GM18499 (cell line): ENCODE results near the gene DGKA.
"Not testable (repeated sequence)": the region's sequence is repeated elsewhere in the genome, so short reads cannot be mapped to it uniquely, and the experiment has no call there.

ENCODE experiments used
- ATAC-seq: cut with Tn5 transposase; IDR thresholded peaks from one replicate; pipeline ENCODE4 v1.9.1; 2021; ENCODE audit warnings: moderate number of reproducible peaks; ENCODE audit not compliant: insufficient read depth, unreplicated experiment

DGKA gene

DNA sequence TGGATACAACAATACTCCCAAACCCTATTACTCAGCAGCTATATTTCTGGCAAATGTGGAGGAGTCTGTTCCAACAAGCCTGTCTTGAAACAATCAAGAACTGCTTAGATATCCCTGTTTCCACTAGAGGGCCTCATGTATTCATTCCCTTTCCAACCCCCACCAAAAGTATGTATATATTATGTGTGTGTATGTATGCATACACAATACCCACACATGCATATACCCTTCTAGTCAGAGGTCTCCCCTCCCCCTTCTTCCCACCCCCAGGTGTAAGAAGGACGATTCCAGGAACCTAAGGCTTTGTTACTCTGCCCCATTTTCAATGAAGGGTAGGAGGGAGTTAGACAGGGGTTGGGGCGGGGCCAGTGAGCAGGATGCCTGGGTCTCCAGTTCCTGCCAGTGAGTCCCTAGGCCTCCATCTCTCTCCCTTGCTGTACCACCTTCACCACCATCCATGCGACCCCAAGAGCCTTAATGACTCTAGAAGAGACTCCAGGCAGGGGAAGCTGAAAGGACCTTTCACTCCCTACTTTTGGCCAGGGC, at the start of gene DGKA:
Gene DGKA, plus strand, starts transcription at position 392 of the 546 bp plus-strand sequence. CDS start 5,342 bp downstream, outside the sequence.
- ATAC-seq, result no peak

DNA sequence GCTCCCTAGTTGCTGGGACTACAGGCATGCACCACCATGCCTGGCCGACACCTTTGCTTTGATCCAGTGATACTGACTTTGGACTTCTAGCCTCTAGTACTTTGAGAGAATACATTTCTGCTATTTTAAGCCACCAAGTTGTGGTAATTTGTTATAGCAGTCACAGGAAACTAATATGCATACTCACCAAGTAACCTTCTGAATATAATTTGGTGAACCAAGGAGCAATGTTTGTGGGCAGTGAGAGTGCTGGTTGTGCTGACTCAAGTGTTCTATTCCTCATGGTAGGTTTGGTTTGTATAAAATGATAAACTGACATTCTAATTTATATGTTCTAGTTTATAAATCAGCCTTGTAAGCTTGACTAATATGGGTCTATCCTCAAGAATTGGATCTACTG, 45.8 kb upstream of the DGKA start:
- ATAC-seq, result no peak

DNA sequence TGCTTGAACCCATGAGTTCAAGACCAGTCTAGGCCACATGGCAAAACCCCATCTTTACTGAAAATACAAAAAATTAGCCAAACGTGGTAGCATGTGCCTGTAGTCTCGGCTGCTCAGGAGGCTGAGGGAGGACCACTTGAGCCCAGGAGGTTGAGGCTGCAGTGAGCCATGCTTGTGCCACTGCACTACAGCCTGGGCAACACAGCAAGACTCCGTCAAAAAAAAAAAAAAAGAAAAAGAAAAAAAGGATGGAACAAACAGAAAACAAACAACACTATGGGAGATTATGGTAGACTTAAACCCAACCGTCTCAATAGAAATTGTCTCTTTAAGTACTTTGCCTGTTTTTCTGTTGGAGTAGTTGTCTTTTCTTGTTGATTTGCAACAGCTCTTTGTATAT, 39.7 kb upstream of the DGKA start:
- no peak for ATAC-seq

DNA sequence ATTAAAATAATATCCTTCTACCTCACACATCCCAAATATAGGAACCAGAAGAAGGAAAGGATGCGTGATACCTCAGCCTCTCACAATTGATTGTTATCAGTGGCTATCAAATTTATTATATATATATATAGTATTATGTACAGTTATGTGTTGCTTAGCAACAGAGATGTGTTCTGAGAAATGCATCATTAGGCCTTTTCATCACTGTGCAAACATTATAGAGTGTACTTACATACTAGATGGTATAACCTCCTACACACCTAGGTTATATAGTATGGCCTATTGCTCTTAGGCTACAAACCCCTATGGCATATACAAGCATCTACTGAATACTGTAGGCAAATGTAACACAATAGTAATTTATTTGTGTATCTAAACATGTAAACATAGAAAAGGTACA, 37.2 kb upstream of the DGKA start:
- ATAC-seq, result no peak

DNA sequence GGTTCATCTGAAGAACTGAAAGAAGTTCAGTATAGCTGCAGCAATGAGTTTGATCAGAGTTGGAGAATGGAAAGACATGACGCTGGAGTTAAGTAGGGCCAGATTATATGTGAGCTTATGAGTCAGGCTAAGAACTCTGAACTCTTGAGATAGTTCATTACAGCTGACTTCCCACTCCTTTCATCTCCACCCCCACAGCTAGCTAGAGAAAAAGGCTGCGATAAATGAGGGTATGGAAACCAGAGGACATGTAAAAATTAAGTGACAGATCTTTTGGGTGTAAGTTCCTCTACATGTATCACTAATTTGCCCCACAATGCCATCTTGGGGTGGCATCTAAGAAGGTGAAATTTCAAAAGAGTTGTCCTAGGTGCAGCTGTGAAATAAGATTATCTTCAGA, 31.9 kb upstream of the DGKA start:
- no peak for ATAC-seq

DNA sequence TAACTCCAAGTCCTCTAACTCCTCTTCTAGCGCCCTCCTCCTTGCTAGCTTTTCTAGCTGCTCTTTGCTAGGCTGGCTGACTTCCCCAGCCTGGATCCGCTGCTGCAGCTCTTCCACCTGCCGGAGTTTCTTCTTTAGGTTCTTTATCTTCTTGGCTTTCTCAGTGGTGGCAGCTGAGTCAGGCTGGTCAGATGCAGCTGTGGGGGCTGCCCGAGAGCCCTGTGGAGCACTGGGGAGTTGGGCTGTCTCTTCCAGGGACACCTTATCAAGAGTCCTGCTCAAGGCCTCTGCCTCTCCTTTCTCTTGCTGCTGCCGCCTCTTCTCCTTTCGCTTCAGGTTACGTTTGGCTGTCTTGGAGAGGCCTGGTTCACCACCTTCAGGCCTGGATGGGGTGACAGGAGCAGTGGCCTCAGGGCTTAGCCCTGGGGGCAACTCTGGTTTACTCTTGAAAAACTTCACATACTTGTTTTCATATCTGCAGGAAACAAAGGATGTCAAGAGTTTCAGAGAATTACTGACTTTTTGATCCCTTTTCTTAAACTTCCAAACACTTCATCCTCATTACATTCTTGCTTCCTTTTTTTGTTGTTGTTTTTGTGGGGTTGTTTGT, 29.0 kb upstream of the DGKA start:
- no peak for ATAC-seq

DNA sequence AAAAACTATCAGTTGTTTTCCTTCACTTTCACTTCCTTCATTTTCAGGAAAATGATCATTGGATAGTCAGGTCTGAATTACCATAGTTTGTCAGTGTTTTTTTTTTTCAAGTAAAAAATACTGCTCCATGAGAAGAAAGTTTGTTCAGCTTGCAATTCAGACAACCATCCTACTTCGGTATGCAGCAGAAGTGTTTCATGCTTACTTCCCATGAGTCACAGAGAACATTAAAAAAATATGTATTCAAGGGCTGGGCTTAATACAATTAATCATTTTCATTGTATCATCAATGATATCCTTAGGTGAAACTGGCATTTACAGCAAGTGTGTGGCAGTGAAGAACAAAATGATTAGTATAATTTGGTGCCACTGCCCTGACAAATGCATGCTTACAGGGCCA, 24.9 kb upstream of the DGKA start:
- no peak for ATAC-seq

DNA sequence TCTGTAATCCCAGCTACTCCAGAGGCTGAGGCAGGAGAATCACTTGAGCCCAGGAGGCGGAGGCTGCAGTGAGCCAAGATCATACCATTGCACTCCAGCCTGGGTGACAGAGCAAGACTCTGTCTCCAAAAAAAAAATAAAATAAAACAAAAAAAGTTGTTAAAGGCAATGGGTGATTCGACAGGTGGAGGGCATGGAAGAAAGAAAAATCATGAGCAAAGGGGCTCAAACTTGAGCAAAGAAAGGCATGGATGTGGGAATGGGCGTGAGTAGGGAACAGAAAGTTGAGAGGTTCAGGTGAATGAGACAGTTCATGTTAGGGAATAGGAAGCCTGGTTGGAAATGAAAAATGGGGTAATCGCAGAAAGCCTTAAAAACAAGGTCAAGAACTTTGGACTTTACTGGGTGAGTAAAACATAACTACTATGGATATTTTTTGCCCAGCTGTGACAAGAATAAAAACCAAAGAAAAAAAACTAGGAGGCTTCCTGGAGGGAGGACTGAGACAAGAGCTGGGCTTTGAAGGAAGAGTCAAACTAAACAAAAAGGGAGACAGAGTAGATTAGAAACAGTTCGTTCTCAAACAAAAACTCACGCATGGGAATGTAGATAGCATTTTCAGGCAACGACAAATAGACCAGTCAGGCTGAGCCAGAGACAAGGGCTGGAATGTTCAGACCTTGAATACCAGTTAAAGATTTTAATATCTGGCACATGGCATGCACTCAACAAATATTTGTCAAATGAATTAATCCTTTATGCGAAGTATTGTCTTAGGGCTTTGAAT, 22.0 kb upstream of the DGKA start:
- ATAC-seq, result no peak

DNA sequence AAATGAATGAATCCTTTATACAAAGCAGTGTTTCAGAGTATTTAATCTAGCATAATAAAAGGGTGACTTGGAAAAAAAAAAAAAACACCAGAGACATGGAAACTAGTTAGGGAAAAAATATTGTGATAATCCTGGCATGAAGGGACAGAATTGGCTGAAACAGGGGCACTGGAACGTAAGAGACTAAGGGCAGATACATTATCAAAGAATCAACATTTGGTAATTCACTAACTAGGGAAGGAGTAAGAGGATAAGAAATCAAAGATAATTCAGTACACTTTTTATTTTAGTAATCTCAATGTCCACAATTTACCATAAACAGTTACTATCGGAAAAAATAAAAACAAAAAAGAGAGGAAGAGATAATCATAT, 21.5 kb upstream of the DGKA start:
- no peak for ATAC-seq

DNA sequence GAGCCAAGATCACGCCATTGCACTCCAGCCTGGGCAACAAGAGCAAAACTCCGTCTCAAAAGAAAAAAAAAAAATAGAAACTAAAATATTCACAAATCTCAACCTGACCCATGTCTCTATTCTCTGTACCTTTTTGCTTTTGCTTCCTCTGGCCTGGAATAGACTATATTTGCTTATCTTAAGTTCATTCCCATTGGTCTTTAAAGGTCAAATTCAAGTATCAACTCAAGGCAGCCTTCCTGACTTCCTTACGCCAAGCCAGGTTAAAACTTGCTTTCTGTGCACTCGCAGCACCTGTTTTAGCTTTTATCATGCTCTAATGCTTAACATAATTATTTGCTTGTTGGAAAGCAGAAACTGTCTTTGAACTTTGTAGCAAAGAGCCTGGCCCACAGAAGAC, 18.1 kb upstream of the DGKA start:
- no peak for ATAC-seq

DNA sequence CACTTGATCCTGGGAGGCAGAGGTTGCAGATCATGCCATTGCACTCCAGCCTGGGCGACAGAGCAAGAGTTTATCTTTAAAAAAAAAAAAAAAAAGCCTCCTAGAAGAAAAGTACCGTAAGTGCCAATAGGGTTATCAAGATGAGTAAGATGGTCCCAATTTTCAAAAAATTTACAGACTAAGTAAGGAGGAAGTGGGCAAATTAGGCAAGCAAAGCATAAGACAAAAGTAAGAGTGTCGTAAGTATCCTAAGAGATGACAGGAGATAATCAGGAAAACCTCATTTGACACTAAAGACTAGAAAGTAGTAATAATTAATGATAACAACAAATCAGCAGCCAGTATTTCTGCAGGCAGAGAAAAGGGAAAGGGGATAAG, 15.5 kb upstream of the DGKA start:
- ATAC-seq, result no peak

DNA sequence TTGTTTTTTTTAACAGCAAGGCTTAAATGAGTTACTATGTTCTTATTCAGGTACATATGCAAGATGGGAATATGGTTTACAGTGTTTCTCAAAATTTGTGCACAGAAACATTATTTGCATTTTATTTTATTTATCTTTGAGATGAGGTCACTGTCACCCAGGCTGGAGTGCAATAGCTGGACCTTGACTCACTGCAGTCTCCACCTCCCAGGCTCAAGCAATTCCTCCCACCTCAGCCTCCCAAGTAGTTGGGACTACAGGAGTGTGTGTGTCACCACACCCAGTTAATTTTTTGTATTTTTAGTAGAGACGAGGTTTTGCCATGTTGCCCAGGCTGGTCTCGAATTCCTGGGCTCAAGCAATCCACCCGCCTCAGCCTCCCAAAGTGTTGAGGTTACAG, 11.9 kb upstream of the DGKA start:
- not testable (repeated sequence) for ATAC-seq

DNA sequence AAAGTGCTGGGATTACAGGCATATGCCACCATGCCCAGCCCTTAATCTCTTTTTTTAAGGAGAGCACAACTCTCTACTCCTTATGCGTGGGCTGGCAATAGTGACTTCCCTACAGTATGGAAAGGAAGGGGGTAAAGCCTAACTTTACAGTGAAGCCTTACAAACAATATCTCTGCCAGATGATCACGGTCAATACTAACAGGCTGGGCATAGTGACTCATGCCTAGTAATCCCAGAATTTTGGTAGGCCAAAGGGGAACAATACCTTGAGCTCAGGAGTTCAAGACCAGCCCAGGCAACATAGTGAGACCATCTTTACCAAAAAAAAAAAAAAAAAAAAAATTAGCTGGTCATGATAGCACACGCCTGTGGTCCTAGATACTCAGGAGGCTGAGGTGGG, 8.8 kb upstream of the DGKA start:
- ATAC-seq, result no peak

DNA sequence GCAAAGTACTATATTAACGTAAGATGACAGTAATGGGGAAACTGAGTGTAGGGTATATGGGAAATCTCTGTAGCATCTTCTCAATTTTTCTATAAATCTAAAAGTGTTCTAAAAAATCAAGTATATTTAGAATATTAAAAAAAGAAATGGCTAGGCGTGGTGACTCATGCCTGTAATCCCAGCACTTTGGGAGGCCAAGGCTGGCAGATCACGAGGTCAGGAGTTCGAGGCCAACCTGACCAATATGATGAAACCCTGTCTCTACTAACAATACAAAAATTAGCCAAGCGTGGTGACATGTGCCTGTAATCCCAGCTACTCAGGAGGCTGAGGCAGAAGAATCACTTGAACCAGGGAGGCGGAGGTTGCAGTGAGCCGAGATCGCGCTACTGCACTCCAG, 7.3 kb upstream of the DGKA start:
- ATAC-seq, result not testable (repeated sequence)

DNA sequence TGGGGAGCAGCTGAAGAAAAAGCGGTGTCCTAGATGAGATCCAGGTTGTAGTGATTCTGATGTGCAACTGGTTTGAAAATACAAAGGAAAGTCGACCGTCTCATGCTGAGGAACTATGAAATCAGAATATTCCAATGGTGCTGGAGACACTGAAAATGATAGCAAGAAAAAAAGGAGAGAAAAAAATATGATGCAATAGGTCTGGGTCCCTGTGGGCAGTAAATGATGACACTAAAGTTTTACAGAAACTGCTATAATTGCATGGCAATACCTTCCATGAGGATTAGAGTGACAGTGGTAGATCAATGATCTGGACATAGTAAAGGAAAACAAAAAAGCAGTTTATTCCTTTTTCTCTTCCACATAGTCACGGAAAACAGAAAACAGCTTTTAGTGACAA, 5.6 kb upstream of the DGKA start:
- ATAC-seq, result no peak

DNA sequence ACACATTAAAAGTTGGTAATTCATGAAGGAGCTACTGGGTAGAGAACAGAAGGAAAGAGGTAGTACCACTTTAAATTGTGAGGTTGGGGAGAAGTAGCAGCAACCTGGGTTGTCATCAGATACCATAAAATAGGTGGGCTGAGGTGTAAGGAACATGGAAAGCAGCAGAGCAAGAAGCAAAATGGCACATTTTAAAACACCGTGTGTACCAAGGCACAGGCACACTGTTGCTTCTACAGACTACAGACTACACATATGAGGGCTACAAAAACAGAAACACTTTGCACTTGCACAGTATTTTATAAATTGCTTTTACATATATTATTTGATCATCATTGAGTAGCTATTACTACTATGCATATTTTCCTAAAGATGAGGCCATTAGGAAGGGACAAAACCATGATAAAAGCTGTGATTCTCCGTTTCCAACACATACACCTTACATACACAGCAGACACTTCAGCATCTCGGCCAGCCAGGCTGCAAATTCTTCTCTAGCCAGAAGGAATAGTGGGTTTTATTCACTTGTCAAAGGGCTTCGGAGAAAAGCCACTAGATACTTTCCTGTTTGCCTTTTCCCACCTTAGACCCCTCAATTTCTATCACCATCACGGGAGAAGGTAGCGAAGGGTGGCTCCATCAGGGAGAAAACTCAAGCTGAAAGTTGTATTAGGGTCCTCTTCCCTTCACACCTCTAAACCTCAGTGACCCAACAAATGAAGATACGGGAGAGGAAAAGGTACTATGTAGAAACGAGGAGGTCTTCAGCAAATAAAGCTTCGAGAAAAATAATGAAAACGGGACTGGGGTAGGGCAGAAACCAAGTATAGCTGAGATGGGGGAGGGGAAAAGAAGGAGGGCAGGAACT, 4.9 kb upstream of the DGKA start:
- no peak for ATAC-seq

DNA sequence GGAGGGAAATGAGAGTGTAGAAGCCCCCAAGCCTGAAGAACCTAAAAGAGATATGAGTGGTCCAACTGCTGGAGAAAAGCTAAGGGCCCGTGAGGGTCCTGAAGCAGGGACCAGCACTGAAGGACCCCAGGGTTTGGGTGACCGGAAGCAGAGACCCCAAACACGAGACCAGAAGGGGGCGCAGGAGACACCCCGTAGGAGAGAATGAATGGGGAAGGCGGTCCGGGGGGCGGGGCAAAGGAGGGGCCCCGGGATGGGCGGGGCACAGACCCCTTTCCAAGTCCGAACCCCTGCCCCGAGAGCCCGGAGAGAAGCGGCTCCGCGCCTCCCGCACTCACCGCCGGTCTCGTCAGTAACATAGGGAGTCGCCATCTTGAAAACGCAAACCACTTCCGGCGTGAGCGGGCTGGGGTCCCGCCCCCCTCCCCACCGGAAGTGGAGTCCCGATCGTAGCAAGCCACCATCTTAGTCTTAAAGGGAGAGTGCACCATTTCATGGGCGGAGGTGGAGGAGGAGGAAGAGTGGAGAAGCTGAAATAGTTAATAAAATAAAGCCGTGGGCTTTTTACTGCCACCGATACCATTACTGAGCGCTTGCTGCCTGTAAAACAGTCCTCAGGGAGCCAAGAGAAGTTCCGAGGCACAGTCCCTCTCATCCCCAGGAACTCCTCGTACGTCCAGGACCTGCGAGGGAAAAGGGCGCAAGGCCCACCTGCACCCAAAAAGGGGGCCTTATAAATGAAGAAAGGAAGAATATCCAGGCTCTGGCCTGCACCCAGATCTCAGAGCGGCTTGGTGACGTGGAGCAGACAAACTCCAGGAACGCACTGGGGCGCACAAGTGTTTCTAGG, 4.0 kb upstream of the DGKA start:
- peak; percentile 28 for ATAC-seq

DNA sequence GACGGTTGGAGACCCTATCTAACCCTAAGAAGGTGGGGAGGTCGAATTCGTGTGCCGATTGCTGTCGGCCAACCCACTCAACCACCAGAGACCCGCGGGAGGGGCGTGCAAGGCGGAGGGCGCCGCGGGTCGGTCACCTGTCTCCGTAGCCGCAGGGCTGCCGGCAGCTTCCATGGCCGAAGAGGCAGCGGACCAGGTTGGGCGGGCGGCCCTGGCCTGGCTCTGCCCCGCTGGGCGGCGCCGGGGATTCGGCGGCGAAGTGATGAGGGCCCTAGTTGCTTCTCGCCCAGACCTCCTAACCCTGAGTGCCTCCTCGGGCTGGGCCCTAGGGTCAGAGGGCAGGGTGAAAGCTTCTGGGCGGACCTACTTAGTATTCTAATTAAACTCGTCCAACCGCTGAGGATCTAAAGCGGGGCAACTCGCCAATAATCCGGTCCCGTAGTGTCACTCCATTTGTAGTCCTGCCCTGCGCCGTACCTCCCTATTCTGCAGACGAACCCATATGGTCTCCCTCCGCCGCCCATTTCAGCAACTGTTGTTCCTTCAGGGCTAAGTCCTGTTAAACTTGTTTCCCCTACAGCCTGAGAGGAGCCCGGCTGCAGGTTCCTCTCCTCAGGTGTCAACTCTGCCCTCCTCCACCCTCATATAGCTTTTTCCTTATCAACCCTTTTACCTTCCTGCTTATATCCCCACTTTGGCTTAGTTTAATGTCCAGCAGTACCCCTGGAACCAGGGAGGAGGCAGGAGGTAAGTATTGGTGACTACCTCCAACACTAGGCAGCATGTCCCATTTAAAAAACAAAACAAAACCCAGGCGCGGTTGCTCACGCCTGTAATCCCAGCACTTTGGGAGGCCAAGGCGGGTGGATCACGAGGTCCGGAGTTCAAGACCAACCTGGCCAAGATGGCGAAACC, 3.1 kb upstream of the DGKA start, which contains the start of gene PYM1:
Gene PYM1, minus strand, starts transcription at position 307 of the 915 bp plus-strand sequence. Its CDS starts 133 bp downstream, at position 174.
- peak; percentile 23 for ATAC-seq

DNA sequence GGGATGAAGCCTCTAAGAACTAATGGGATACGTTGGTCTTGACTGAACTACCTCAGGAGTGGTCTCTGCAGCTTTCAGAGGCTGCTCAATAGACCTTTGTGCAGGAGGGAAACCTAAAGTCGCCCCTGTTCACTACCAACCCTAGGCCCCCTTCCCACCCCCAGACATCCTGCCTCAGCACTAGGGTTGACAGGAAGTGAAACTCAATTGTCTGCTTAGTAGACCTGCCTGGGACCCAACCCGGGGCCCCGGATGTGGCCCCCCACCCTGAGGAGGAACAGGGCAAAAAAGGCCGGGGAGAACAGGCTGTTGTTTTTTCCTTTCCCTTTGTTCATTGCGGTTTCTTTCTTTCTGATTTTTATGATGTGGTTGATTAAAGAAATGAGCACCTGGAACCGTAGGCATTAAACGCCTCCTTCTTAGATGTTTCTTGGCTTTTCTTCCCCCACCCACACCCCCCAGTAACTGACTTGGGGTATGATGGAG, 1.6 kb upstream of the DGKA start:
- no peak for ATAC-seq
